A549 (cell line): ENCODE results near the gene SEC31A.

ENCODE experiments used
- CEBPB ChIP-seq, 2 experiments: fragments of >200 bp in 1 of 2; sonication (Bioruptor Twin) in 1 of 2; formaldehyde crosslinking in 1 of 2; IDR thresholded peaks; 2 replicates each; pipeline ENCODE4 v1.6.1; 2012 to 2016
- CTCF ChIP-seq: fragments of >200 bp; sonication (Bioruptor Twin); formaldehyde crosslinking; IDR thresholded peaks from 3 replicates; pipeline ENCODE4 v1.5.1; 2016
- FOSL2 ChIP-seq, 2 experiments: fragments of 450-650 bp in 1 of 2; fragments of >200 bp in 1 of 2; sonication (Bioruptor Twin) in 1 of 2; formaldehyde crosslinking; IDR thresholded peaks; 2 replicates each; pipeline versions ENCODE4 v1.5.0 to v1.6.1; 2016 to 2020; ENCODE audit warnings: mild to moderate bottlenecking in 1 of 2, moderate library complexity in 1 of 2
- JUNB ChIP-seq: fragments of >200 bp; sonication (Bioruptor Twin); formaldehyde crosslinking; IDR thresholded peaks from 2 replicates; pipeline ENCODE4 v1.6.1; 2016
- MAX ChIP-seq: IDR thresholded peaks from 2 replicates; pipeline ENCODE4 v1.6.1; 2012
- POLR2A ChIP-seq: IDR thresholded peaks from 2 replicates; pipeline ENCODE4 v1.6.1; 2012; ENCODE audit warnings: mild to moderate bottlenecking, low read length
- RCOR1 ChIP-seq: fragments of 150-350 bp; IDR thresholded peaks from 2 replicates; pipeline ENCODE4 v1.6.1; 2014; ENCODE audit warnings: antibody characterized with exemption, low read length, low read depth
- SMC3 ChIP-seq: fragments of >200 bp; sonication (Bioruptor Twin); formaldehyde crosslinking; IDR thresholded peaks from 3 replicates; pipeline ENCODE4 v1.6.1; 2018; ENCODE audit warnings: inconsistent platforms

GRCh38 chr4:82787342-82787741, 103.6 kb downstream of the SEC31A start:
- TF ChIP-seq SMC3 (no peak), CTCF (no peak), POLR2A (no peak), JUNB (no peak), CEBPB (IDR thresholded peaks at IDR 0.05) (no peak), RCOR1 (no peak), MAX (no peak), FOSL2 (IDR thresholded peaks at IDR 0.05) (no peak), FOSL2 (CRISPR knock-in tag; IDR thresholded peaks at IDR 0.05) (no peak)
